22Rv1 (cell line): ENCODE measurements around the gene RAD50.
"Not testable (repeated sequence)": the region's sequence is repeated elsewhere in the genome, so short reads cannot be mapped to it uniquely, and the experiment has no call there.

Experiments used
- H3K27ac ChIP-seq: fragments of 450-650 bp; 2 replicates; pipeline ENCODE4 v1.5.1; 2017
- CTCF ChIP-seq: fragments of 450-650 bp; IDR thresholded peaks from 2 replicates; pipeline ENCODE4 v1.5.1; 2017; ENCODE audit warnings: mild to moderate bottlenecking
- ZFX ChIP-seq: fragments of 450-650 bp; IDR thresholded peaks from 2 replicates; pipeline ENCODE4 v1.6.1; 2017; ENCODE audit warnings: antibody characterized with exemption, borderline replicate concordance

The RAD50 gene

GRCh38 chr5:132561601-132562000 lies 4.8 kb downstream of the RAD50 start:
- TF ChIP-seq CTCF (no peak), ZFX (no peak)
- H3K27ac ChIP-seq: no peak overlapping the region

GRCh38 chr5:132564555-132564954 lies 7.8 kb downstream of the RAD50 start:
- H3K27ac ChIP-seq: not testable (repeated sequence)

- no peak overlapping the region for H3K27ac ChIP-seq
- TF ChIP-seq CTCF: no peak
- TF ChIP-seq ZFX: no peak
Observed at GRCh38 chr5:132566657-132567056, 9.9 kb downstream of the RAD50 start.

- no peak overlapping the region for H3K27ac ChIP-seq
- TF ChIP-seq CTCF (no peak), ZFX (no peak)
Observed at GRCh38 chr5:132576123-132576522, 19.3 kb downstream of the RAD50 start.

GRCh38 chr5:132584560-132584959 lies 27.8 kb downstream of the RAD50 start:
- H3K27ac ChIP-seq: not testable (repeated sequence)

GRCh38 chr5:132586063-132586462 lies 29.3 kb downstream of the RAD50 start:
- TF ChIP-seq ZFX: no peak
- no peak for TF ChIP-seq CTCF
- no peak overlapping the region for H3K27ac ChIP-seq

- H3K27ac ChIP-seq: no peak overlapping the region
- TF ChIP-seq CTCF: no peak
- TF ChIP-seq ZFX: no peak
Observed at GRCh38 chr5:132589467-132589866, 32.7 kb downstream of the RAD50 start.

- TF ChIP-seq CTCF: no peak
- TF ChIP-seq ZFX: no peak
- no peak overlapping the region for H3K27ac ChIP-seq
Observed at GRCh38 chr5:132591145-132591544, 34.4 kb downstream of the RAD50 start.
